Measurements from ENCODE around the gene TBX18.

The TBX18 gene

GRCh38 chr6:84764332-84765049 is at the start of gene TBX18:
TSS of gene TBX18 (minus strand) at chr6:84764598. CDS start at chr6:84764181, 417 bp downstream.
- DNase-seq: no peak

GRCh38 chr6:84811351-84811750 is 47.0 kb upstream of the TBX18 start:
- DNase-seq: no peak

DNA sequence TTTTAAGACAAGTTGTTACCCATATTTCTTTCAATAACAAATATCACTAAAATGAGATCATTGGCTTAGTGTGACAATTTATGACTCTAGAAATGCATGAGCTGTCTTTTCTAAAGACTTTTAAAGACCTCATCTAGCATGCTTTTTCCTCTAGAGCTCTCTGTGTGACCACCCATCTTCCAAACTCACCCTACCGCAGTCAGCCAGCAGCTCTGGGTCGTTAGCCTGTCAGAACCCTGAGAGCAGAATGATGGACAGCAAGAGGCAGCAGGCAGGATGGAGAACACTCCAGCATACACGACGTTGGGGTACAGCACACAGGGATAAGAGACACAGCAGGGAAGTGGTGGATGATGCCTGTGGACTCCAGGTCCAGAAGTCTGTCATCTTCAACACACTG is 45.1 kb upstream of the TBX18 start:
- DNase-seq: no peak

DNA sequence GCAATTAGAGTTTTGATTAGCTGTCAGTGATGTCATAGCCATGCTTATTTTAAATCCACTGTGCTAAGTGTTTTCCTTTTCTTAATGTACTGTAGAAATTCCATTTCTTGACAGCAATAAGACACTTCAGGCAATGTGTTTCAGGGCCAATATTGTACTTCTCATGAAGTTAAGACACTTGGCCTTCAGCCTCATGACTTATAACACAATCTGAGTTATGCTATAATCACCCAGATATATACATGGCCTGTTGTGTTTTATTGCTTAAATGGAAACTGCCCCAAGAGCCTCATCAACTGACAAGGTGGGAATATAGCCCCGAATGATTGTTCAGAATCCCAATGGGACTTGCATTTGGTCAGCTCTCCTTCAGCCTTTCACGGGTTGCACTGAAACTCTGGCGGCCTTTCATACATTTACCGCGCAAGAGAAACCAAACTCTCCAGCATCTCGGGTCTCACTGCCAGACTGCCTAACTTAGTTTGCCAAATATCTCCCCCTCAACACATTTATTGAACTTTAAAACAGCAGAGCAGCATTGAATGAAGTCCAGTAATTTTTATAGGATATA is 44.2 kb upstream of the TBX18 start:
- DNase-seq: no peak

- DNase-seq: no peak
Observed at GRCh38 chr6:84805145-84805544, 40.7 kb upstream of the TBX18 start.

DNA sequence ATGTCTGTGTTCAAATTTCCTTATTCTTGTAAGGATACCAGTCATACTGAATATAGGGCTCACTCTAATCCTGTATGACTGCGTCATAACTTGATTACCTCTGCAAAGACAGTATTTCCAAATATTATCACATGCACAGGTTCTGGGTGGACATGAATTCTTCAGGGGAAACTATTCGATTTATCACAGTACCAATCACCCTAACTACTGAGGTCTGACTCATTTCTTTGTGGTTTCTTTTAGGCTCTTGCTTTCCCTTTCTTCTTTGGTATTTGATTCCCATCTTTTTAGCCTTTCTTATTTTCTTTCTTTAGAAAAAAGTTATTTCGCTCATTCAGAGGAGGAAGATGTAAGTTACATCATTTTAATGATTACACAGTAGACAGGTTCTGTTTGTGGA is 40.3 kb upstream of the TBX18 start:
- DNase-seq: no peak

DNA sequence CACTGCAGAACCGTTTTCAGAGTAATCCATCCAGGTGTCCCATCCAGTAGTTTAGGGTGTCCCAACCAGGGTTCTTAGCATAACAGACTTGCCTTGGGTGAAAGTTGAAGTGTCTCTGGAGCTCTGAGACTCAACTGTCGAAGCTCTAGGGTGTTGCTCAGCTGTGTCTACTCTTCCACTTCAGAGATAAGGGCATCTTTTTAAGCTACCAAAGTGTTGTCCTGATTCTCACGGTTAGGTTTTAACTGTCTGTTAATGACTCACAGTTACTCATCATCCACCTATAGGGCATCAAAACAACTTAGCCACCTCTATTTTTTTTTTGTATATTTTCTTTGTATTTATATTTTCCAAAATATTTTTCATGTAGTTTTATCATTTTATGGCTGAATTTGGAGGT is 36.9 kb upstream of the TBX18 start:
- DNase-seq: no peak

GRCh38 chr6:84798257-84798656 is 33.9 kb upstream of the TBX18 start:
- no peak for DNase-seq

- no peak for DNase-seq
Observed at GRCh38 chr6:84796343-84796742, 31.9 kb upstream of the TBX18 start.

DNA sequence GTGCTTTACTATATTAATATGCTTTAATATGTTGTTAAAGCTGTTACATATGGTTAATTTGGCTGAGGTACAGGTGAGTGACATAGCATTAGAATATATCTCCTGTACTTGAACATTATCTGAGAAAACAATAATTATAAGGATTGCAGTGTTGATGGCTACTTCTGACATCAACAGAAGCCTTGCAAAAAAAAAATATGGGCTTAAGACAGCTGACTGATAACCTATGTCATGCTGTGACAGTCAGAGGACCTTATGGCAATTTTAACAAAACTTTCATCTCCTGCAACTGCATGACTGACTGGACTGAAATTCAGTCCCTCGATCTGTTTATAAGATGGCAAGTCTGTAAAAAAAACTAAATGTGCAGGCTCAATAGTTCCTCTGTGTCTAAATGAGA is 27.5 kb upstream of the TBX18 start:
- no peak for DNase-seq

GRCh38 chr6:84791233-84791632 is 26.8 kb upstream of the TBX18 start:
- DNase-seq: no peak

DNA sequence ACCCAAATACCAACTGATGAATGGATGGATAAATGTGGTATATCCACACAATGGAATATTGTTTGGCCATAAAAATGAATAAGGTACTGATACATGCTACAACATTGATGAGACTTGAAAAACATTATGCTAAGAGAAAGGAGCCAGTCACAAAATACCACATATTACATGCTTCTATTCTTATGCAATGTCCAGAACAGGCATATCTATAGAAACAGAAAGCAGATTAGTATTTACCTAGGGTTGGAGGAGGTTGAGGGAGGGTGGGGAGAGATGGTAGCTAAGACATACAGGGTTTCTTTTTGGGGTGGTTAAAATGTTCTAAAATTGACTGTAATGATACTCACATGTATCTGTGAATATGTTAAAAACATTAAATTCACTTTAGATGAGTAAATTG is 24.8 kb upstream of the TBX18 start:
- no peak for DNase-seq

GRCh38 chr6:84788689-84789088 is 24.3 kb upstream of the TBX18 start:
- DNase-seq: no peak

DNA sequence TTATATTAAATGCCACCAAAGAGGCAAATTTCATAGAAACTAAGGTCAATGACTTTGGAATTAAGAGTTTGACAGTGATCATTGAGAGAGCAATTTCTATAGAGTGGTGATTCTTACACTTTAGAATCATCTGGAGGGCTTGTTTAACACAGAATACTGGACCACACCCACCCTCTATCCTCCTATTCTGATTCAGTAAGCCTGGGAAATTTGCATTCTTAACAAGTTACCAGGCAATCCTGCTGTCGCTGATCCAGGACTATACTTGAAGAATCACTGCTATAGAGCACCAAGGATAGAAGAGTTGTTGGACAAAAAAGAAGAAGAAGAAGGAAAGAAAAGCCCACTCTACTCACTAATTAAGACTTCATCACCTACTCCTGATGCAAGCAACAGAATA is 21.3 kb upstream of the TBX18 start:
- DNase-seq: no peak

- DNase-seq: no peak
Observed at GRCh38 chr6:84779917-84780316, 15.5 kb upstream of the TBX18 start.

DNA sequence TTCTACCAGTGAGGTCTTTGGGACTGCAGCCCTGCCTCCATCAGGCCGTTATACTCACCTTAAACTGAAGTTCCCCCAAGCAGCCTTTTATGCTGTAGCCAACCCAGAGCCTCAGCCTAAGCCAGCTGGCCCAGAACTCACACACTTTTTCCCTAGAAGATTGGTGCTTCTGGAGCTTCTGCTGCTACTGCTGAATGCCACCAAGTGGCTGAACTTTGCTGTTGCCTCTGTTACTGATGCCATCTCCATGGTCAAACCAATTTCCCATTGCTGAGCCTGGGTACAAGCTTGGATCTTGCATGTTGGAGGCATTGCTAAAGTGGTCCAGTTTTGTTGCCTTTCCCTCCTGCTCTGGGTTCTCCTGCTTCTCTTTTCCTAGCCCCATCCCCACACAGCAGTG is 15.0 kb upstream of the TBX18 start:
- DNase-seq: no peak

DNA sequence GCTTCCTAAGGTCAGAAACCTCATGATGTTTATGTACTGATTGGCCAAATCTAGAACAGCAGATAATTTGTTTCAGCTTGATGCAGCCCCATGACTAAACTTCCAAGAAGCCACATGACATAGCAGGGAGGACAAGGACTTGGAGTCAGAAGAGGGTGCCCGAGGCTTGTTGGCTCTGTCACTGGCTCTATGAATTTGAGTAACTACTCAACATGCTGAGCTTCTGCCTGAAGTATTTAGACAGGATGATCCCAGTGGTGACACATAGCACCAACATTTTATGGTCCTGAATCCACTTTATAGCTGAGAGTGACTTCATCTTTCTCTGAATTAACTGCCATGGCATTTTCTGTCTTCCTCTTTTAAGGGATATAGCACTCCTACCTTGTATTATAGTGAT is 13.5 kb upstream of the TBX18 start:
- no peak for DNase-seq

GRCh38 chr6:84776392-84776791 is 12.0 kb upstream of the TBX18 start:
- DNase-seq: no peak

- DNase-seq: no peak
Observed at GRCh38 chr6:84775751-84776150, 11.4 kb upstream of the TBX18 start.

- DNase-seq: no peak
Observed at GRCh38 chr6:84774985-84775284, 10.5 kb upstream of the TBX18 start.

DNA sequence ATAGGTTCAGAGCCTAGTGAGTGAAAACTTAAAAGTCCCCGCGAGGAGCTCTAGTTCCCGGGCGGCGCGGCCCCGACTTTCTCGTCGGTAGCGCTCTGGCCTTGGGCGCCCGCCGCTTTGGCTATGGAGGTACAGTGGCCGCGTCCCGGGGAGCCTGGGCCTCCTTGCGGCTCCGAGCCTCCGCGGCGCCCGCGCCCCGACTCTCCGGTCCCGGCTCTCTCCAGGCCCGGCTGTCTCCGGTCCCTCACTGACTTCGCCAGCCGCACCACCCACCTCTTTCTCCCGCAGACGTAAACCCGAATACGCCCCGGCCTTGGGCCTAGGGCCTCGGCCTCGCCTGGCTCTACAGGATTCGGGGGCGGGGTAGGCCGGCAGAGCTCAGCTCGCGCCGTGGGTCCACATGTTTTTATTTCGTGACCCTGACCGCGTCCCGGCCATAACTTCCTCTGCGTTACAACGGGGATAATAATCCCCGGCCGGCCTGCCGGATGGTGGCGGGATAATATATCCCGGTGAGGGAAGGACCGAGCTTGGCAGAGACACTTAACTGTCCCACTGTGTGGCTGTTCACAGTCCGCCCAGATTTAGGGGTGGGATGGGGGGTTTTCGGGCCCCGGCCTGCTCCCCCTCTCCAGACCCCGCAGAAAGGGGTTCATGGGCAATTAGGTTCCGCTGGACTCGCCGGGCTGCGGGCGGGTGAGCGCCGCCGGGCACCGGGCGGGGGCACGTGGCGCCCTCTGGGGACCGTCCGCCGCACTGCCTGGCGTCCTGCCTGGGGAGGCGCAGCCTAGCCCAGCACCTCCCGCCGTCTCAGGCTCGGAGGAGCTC is 10.0 kb upstream of the TBX18 start:
- peak; percentile 13 for DNase-seq

GRCh38 chr6:84773431-84774156 is 9.2 kb upstream of the TBX18 start:
- no peak for DNase-seq

DNA sequence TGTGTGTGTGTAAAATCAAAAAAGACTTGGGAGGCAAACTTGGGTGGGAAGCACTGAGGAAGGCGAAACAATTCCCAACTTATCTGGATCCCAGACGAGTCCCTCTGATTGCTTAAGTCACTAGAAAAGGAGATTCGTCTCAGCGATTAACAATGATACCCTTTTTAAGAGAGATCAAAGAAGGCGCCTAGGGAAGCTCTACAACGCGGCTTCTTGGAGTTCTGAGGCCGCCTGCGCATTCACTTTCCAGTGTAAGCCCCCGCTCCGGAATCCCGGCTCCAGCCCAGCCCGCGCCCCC is 8.7 kb upstream of the TBX18 start:
- DNase-seq: no peak

Data from midbrain (tissue), 1 donor.